SK-N-MC (cell line): ENCODE results near the gene LDAH.

Experiments used
- EZH2 ChIP-seq: fragments of 200-600 bp; sonication (generic); IDR thresholded peaks from one replicate; pipeline ENCODE4 v1.6.1; 2017; ENCODE audit warnings: antibody characterized with exemption
- FOXP2 ChIP-seq: optimal IDR thresholded peaks from 2 replicates; pipeline ENCODE3; 2011; ENCODE audit warnings: mild to moderate bottlenecking, moderate library complexity; ENCODE audit not compliant: insufficient read depth; ENCODE audit errors: extremely low read length, control extremely low read depth
- POLR2AphosphoS5 ChIP-seq: IDR thresholded peaks from 2 replicates; pipeline ENCODE4 v1.6.1; 2012; ENCODE audit warnings: mild to moderate bottlenecking, low read depth, low read length, borderline replicate concordance

DNA sequence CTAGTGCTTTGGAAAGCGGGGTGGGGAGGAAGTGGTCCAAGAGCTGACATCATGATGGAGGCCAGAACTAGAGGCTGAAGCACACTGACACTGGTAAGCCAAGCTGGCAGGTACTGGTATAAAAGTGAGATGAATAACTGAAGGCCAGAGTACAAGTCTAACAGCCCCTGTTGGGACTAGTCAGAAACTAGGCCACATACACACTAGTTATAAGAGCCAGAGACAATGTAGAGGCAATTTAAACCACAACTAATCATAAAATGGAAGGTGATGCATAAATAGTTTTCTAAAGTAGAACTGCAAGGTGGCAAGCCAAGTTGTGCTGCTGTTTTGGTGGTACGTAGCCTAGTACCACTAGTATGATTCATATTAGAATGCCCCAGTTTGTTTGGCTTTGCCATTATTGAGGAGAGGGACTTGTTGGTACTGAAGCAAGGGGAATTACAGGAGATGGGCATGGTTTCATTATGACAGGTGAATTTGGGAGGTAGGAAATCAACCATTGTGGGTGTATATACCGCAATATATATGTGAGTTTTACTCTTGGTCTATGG, 98.3 kb downstream of the LDAH start:
- TF ChIP-seq FOXP2 = no peak
- TF ChIP-seq POLR2AphosphoS5 = no peak
- TF ChIP-seq EZH2 = no peak
